ENCODE results near the gene THEM4.
"Not testable (repeated sequence)": the region's sequence is repeated elsewhere in the genome, so short reads cannot be mapped to it uniquely, and the experiment has no call there.

THEM4 gene

GRCh38 chr1:151859891-151860293, 49.4 kb downstream of the THEM4 start:
- Histone ChIP-seq H3K9me3 (ENCODE audit: severe bottlenecking) (no peaks in the 10 kb centered on the region), H3K27ac (no peak overlapping the region), H3K4me3 (ENCODE audit: low read depth, low read length) (no peak overlapping the region), H3K27me3 (ENCODE audit: insufficient read depth, low read depth, severe bottlenecking) (no peaks in the 10 kb centered on the region), H3K36me3 (no peaks in the 10 kb centered on the region)
- no peak for TF ChIP-seq CTCF (IDR thresholded peaks at IDR 0.05; ENCODE audit: low read depth, low read length)
- DNase-seq = no peak

DNA sequence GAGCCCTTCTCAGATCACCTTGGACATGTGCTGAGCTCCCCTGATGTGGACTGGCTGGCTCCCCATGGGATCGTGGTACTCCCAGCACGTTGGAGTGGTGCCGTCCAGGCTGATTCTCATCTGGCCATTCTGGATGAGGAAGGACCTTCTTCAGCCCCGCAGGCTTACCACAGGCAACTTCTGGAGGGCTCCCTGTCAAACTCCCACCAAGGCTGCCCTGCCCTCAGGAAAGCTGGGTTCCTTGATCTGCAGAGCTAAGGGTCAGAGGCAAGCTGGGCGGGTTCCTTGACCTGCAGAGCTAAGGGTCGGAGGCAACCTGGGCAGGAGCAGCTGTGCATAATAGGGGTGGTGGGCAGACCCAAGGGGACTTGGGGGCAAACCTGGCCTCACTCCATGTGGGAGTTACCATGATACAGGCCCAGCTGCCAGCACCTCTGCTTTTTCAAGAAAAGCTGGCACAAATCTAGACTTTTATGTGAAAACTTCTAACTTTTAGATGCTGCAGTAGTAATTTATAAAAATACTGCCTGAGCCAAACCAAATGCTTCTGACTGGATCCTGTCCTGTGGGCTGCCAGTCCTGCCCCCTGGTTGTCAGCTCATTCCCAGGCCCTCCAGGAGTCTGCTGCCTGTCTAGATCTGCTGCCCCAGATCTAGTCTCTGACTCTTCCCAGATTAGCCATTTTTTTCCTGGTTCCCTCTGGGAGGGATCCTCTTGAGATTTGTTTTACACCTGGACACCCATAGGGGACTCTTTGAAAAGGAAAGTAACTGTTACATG, 50.2 kb downstream of the THEM4 start:
- Histone ChIP-seq H3K27ac (no peak overlapping the region), H3K4me3 (ENCODE audit: low read depth, low read length) (no peak overlapping the region), H3K36me3 (no peaks in the 10 kb centered on the region), H3K9me3 (ENCODE audit: severe bottlenecking) (no peaks in the 10 kb centered on the region), H3K27me3 (ENCODE audit: insufficient read depth, low read depth, severe bottlenecking) (no peaks in the 10 kb centered on the region)
- no peak for DNase-seq
- no peak for TF ChIP-seq CTCF (IDR thresholded peaks at IDR 0.05; ENCODE audit: low read depth, low read length)

GRCh38 chr1:151858030-151858746, 51.1 kb downstream of the THEM4 start:
- H3K9me3 ChIP-seq (ENCODE audit: severe bottlenecking) = no peaks in the 10 kb centered on the region
- TF ChIP-seq CTCF (IDR thresholded peaks at IDR 0.05; ENCODE audit: low read depth, low read length) = no peak
- no peaks in the 10 kb centered on the region for H3K27me3 ChIP-seq (ENCODE audit: insufficient read depth, low read depth, severe bottlenecking)
- no peak for DNase-seq
- no peak overlapping the region for H3K4me3 ChIP-seq (ENCODE audit: low read depth, low read length)
- H3K27ac ChIP-seq = no peak overlapping the region
- no peaks in the 10 kb centered on the region for H3K36me3 ChIP-seq

DNA sequence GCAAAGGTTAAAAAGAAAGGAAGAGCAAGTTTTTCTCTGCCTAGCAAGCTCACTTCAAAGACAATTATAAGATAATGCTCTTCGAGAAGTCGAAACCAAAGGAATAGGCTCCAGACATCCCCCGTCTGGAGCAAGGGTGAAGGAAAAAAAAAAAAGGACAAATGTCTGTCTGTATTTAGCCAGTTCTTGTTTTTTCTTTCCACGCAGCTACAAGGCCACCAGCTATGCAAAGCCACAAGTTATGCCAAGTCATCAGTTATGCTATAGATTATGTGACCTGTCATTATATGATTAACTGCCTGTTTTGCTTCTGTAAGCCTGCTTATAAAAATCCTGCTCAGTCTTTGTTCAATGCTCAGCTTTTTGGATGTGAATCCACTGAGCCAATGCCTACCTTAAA, 53.4 kb downstream of the THEM4 start:
- no peak for TF ChIP-seq CTCF (IDR thresholded peaks at IDR 0.05; ENCODE audit: low read depth, low read length)
- H3K27me3 ChIP-seq (ENCODE audit: insufficient read depth, low read depth, severe bottlenecking) = no peaks in the 10 kb centered on the region
- no peak overlapping the region for H3K27ac ChIP-seq
- no peaks in the 10 kb centered on the region for H3K9me3 ChIP-seq (ENCODE audit: severe bottlenecking)
- H3K36me3 ChIP-seq = no peaks in the 10 kb centered on the region
- no peak for DNase-seq
- H3K4me3 ChIP-seq (ENCODE audit: low read depth, low read length) = no peak overlapping the region

DNA sequence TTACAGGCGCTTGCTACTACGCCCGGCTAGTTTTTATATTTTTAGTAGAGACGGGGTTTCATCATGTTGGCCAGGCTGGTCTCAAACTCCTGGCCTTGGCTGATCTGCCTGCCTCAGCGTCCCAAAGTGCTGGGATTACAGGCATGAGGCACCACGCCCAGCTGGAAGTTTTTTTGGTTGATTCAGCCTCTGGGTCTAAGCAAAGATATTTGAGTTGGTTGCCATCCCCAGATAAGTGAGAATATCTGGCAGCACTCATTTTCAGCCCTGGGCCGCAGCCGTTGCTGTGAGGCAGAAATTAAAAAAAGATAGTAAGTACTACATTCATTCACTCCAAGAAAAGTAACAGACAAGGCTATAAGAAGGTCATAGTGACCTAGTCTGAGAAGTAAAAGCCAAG, 53.8 kb downstream of the THEM4 start:
- H3K4me3 ChIP-seq (ENCODE audit: low read depth, low read length); H3K27me3 ChIP-seq (ENCODE audit: insufficient read depth, low read depth, severe bottlenecking); DNase-seq; H3K36me3 ChIP-seq; H3K27ac ChIP-seq; H3K9me3 ChIP-seq (ENCODE audit: severe bottlenecking): not testable (repeated sequence)

DNA sequence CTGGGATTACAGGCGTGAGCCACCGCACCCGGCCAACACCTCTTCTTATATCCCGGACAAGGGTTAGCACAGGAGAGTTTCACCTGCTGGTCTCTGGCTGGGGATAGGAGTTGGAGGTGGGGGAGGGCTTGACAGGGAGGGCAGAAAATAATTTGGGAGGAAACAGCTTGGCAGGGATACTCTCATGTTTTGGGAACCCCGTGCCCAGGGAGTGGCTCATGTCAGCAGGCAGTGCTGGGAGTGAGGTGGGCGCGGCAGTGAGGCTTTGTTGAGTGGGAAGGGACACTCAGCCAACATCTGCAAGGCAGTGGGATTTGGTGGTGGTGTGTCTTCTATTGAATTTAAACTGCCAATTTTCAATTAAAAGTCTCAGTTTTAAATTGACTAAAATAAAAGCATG, 54.7 kb downstream of the THEM4 start:
- no peak for DNase-seq
- Histone ChIP-seq H3K36me3 (no peaks in the 10 kb centered on the region), H3K9me3 (ENCODE audit: severe bottlenecking) (no peaks in the 10 kb centered on the region), H3K27me3 (ENCODE audit: insufficient read depth, low read depth, severe bottlenecking) (no peaks in the 10 kb centered on the region), H3K27ac (no peak overlapping the region), H3K4me3 (ENCODE audit: low read depth, low read length) (no peak overlapping the region)
- no peak for TF ChIP-seq CTCF (IDR thresholded peaks at IDR 0.05; ENCODE audit: low read depth, low read length)

Data from WERI-Rb-1 (cell line).